ENCODE measurements around the gene NFIB. TPM values are rescaled to one million over a fixed set of nuclear protein-coding genes. Genes with fewer than 3 reads are reported as not detected.

Gene NFIB
- total RNA-seq, 2 donors from 2014 or later = 53.0 to 54.0 TPM

- Histone ChIP-seq H3K9ac (ENCODE audit: low read depth in 2 of 2, low read length in 2 of 2) (no peak overlapping the region), H3K36me3 (no peaks in the 10 kb centered on the region), H3K27ac (no peak overlapping the region), H3K4me3 (no peak overlapping the region), H3K27me3 (no peaks in the 10 kb centered on the region), H3K4me1 (no peaks in the 10 kb centered on the region), H3K9me3 (no peaks in the 10 kb centered on the region)
- no peak for DNase-seq
- TF ChIP-seq, protein P1, sequence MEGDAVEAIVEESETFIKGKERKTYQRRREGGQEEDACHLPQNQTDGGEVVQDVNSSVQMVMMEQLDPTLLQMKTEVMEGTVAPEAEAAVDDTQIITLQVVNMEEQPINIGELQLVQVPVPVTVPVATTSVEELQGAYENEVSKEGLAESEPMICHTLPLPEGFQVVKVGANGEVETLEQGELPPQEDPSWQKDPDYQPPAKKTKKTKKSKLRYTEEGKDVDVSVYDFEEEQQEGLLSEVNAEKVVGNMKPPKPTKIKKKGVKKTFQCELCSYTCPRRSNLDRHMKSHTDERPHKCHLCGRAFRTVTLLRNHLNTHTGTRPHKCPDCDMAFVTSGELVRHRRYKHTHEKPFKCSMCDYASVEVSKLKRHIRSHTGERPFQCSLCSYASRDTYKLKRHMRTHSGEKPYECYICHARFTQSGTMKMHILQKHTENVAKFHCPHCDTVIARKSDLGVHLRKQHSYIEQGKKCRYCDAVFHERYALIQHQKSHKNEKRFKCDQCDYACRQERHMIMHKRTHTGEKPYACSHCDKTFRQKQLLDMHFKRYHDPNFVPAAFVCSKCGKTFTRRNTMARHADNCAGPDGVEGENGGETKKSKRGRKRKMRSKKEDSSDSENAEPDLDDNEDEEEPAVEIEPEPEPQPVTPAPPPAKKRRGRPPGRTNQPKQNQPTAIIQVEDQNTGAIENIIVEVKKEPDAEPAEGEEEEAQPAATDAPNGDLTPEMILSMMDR (IDR thresholded peaks at IDR 0.05) = no peak
- intact Hi-C loops (cut with DNase I) = loop anchor here (10.0 kb wide), 1 partner anchor 95 kb away; the partner anchor contains the start of gene NFIB
These were observed 94.1 kb downstream of the NFIB start for GRCh38 chr9:14219850-14220249.

- Histone ChIP-seq H3K9me3 (no peaks in the 10 kb centered on the region), H3K9ac (ENCODE audit: low read depth in 2 of 2, low read length in 2 of 2) (no peak overlapping the region), H3K4me1 (no peaks in the 10 kb centered on the region), H3K27me3 (no peaks in the 10 kb centered on the region), H3K27ac (no peak overlapping the region), H3K4me3 (no peak overlapping the region), H3K36me3 (no peaks in the 10 kb centered on the region)
- TF ChIP-seq, protein P1 (IDR thresholded peaks at IDR 0.05) = no peak
- DNase-seq = no peak
- intact Hi-C loops (cut with DNase I) = loop anchor here (10.0 kb wide), 1 partner anchor 97 kb away; the partner anchor contains the start of gene NFIB
These were observed 95.7 kb downstream of the NFIB start for GRCh38 chr9:14218253-14218652.

DNA sequence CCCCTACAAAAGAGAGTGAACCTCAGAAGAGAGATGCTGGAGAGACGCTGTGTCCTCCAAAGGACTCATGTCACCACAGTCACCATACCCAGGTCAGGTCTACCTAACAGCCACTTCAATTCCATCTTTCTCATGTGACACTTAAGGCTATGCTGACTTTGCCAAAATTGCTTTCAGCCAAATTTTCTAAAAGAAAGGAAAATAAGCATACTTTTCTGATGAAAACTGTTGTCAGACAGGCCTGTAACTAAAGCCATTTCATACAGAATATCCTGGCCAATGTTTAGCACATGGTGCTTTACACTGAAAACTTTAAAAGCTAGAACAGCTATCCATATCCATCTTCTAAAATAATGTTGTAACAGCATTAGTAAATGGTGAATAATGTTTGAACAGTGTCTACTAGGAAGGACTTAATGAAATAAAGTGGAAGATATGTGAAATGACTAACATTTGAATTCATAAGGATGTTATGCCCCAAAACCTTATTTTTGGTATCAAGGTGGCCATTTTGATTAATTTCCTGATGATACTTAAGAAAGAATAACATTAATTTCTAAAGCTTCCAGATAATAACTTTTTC is 97.2 kb downstream of the NFIB start:
- Histone ChIP-seq H3K27me3 (no peaks in the 10 kb centered on the region), H3K9me3 (no peaks in the 10 kb centered on the region), H3K4me3 (no peak overlapping the region), H3K27ac (no peak overlapping the region), H3K4me1 (no peaks in the 10 kb centered on the region), H3K9ac (ENCODE audit: low read depth in 2 of 2, low read length in 2 of 2) (no peak overlapping the region), H3K36me3 (no peaks in the 10 kb centered on the region)
- TF ChIP-seq, protein P1 (IDR thresholded peaks at IDR 0.05) = no peak
- intact Hi-C loops (cut with DNase I) = loop anchor here (10.0 kb wide), 1 partner anchor 98 kb away; the partner anchor contains the start of gene NFIB
- DNase-seq = no peak

DNA sequence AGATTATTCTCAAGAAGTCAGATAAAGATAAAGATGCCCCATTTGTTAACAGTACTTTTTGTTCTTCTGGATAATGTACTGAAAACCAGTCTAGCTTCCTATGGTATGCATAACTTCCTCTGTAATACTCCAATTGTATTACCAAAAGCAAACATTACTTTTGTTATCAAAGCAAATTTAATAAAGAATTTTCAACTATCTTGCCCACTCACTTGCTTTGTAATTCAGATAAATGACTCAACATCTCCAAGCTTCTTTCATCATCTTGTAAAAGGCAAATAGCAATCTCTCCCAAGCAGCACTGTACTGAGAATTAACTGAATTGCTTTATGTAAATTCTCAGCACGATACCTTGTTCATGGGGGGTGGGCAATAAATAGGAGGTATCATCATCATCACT is 98.3 kb downstream of the NFIB start:
- no peaks in the 10 kb centered on the region for H3K27me3 ChIP-seq
- H3K36me3 ChIP-seq = no peaks in the 10 kb centered on the region
- intact Hi-C loops (cut with DNase I) = loop anchor here (10.0 kb wide), 1 partner anchor 99 kb away; the partner anchor contains the start of gene NFIB
- TF ChIP-seq, protein P1 (IDR thresholded peaks at IDR 0.05) = no peak
- H3K4me1 ChIP-seq = no peaks in the 10 kb centered on the region
- H3K4me3 ChIP-seq = no peak overlapping the region
- DNase-seq = no peak
- H3K9ac ChIP-seq (ENCODE audit: low read depth in 2 of 2, low read length in 2 of 2) = no peak overlapping the region
- no peak overlapping the region for H3K27ac ChIP-seq
- no peaks in the 10 kb centered on the region for H3K9me3 ChIP-seq

DNA sequence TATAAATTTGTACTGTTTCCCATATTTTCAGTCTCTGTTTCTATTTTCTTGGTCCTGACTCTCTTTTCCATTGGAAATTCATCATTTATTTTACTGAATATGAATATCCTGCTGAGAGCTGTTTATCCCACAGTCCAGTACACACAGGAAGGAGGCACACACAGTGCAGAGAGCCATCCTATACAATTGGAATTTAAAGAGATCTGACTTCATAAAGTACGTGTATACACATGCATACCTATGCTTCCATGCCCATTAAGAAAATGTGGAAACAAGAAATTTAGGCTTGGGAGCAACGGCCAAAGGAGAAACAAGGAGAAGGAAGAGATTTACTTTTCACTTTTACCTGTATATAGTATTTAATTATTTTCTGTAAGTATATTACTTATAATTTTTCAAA is 99.2 kb downstream of the NFIB start:
- TF ChIP-seq, protein P1 (IDR thresholded peaks at IDR 0.05) = no peak
- no peaks in the 10 kb centered on the region for H3K36me3 ChIP-seq
- no peak overlapping the region for H3K4me3 ChIP-seq
- no peak for DNase-seq
- intact Hi-C loops (cut with DNase I) = loop anchor here (10.0 kb wide), 1 partner anchor 100 kb away; the partner anchor contains the start of gene NFIB
- no peak overlapping the region for H3K27ac ChIP-seq
- no peak overlapping the region for H3K9ac ChIP-seq (ENCODE audit: low read depth in 2 of 2, low read length in 2 of 2)
- no peaks in the 10 kb centered on the region for H3K4me1 ChIP-seq
- no peaks in the 10 kb centered on the region for H3K9me3 ChIP-seq
- H3K27me3 ChIP-seq = no peaks in the 10 kb centered on the region

All from colonic mucosa (tissue), 4 donors.